Right forelimb (tissue), 1 donor: ENCODE measurements around the gene OR5K2.

Experiments used
- DNase-seq: peaks from one replicate; pipeline ENCODE4 v3.0.0-alpha.2; 2018

The OR5K2 gene

GRCh38 chr3:98497381-98497780, at the start of gene OR5K2:
OR5K2 (plus strand) TSS chr3:98497681; CDS start chr3:98497681, 0 bp downstream.
- DNase-seq = no peak

- DNase-seq = no peak
Measured at GRCh38 chr3:98449606-98450193, 47.8 kb upstream of the OR5K2 start.

GRCh38 chr3:98450372-98450771, 47.1 kb upstream of the OR5K2 start:
- no peak for DNase-seq

GRCh38 chr3:98453827-98454226, 43.7 kb upstream of the OR5K2 start:
- no peak for DNase-seq

- no peak for DNase-seq
Measured at GRCh38 chr3:98454929-98455328, 42.6 kb upstream of the OR5K2 start.

- DNase-seq = no peak
Measured at GRCh38 chr3:98457543-98457942, 39.9 kb upstream of the OR5K2 start.

GRCh38 chr3:98460220-98460619, 37.3 kb upstream of the OR5K2 start:
- no peak for DNase-seq

GRCh38 chr3:98462901-98463300, 34.6 kb upstream of the OR5K2 start, which contains the start of gene OR5K1:
OR5K1 (plus strand) TSS chr3:98463201; CDS start chr3:98469577, 6,376 bp downstream.
- DNase-seq = no peak

GRCh38 chr3:98482717-98483482, 14.6 kb upstream of the OR5K2 start:
- DNase-seq = no peak

- no peak for DNase-seq
Measured at GRCh38 chr3:98483626-98484025, 13.9 kb upstream of the OR5K2 start.

- no peak for DNase-seq
Measured at GRCh38 chr3:98500019-98500418, 2.5 kb downstream of the OR5K2 start.

- no peak for DNase-seq
Measured at GRCh38 chr3:98501270-98501669, 3.8 kb downstream of the OR5K2 start.

GRCh38 chr3:98501863-98502576, 4.5 kb downstream of the OR5K2 start:
- no peak for DNase-seq

GRCh38 chr3:98504539-98504938, 7.1 kb downstream of the OR5K2 start:
- no peak for DNase-seq

GRCh38 chr3:98508582-98508981, 11.1 kb downstream of the OR5K2 start:
- DNase-seq = no peak

- DNase-seq = no peak
Measured at GRCh38 chr3:98512576-98512975, 15.1 kb downstream of the OR5K2 start.

- no peak for DNase-seq
Measured at GRCh38 chr3:98513091-98513511, 15.6 kb downstream of the OR5K2 start.

GRCh38 chr3:98513736-98514135, 16.3 kb downstream of the OR5K2 start:
- no peak for DNase-seq

GRCh38 chr3:98514948-98515347, 17.5 kb downstream of the OR5K2 start:
- DNase-seq = no peak

- DNase-seq = no peak
Measured at GRCh38 chr3:98518816-98519215, 21.3 kb downstream of the OR5K2 start.

- no peak for DNase-seq
Measured at GRCh38 chr3:98519351-98519750, 21.9 kb downstream of the OR5K2 start.

- no peak for DNase-seq
Measured at GRCh38 chr3:98521897-98522543, 24.5 kb downstream of the OR5K2 start.

GRCh38 chr3:98522544-98523281, 25.2 kb downstream of the OR5K2 start, which contains the start of gene CLDND1:
CLDND1 (minus strand) TSS chr3:98522902; CDS start chr3:98521424, 1,478 bp downstream.
- DNase-seq = peak; percentile 97
